Mesothelial cell of epicardium (in vitro differentiated cells): ENCODE data around the gene CHRNA7. TPM values are rescaled to one million over a fixed set of nuclear protein-coding genes. Genes with fewer than 3 reads are reported as not detected.

ENCODE experiments used
- DNase-seq, 2 experiments: peaks; one replicate each; pipeline ENCODE4 v3.0.0; 2021; ENCODE audit warnings: low spot score in 2 of 2; ENCODE audit not compliant: unreplicated experiment in 2 of 2
- H3K27ac Mint-ChIP-seq: 2 replicates; pipeline ENCODE4 v1.8.0; 2021; ENCODE audit warnings: mixed read lengths
- H3K27me3 Mint-ChIP-seq: 2 replicates; pipeline ENCODE4 v1.8.0; 2021; ENCODE audit warnings: low read depth, mixed read lengths
- H3K36me3 Mint-ChIP-seq: 2 replicates; pipeline ENCODE4 v1.8.0; 2021; ENCODE audit warnings: mixed read lengths
- H3K4me1 Mint-ChIP-seq: 2 replicates; pipeline ENCODE4 v1.8.0; 2021; ENCODE audit warnings: mixed read lengths
- H3K4me3 Mint-ChIP-seq: 2 replicates; pipeline ENCODE4 v1.8.0; 2021; ENCODE audit warnings: mild to moderate bottlenecking, moderate library complexity, mixed read lengths
- H3K9me3 Mint-ChIP-seq: 2 replicates; pipeline ENCODE4 v1.8.0; 2021; ENCODE audit warnings: mixed read lengths
- total RNA-seq: library from RNA; stranded (reverse); gene quantifications from 3 replicates; pipeline ENCODE4 v1.2.1, GENCODE V29; 2021
- TF ChIP-seq, protein P1 (sequence below): fragments of 200-600 bp; sonication (generic); IDR thresholded peaks from one replicate; pipeline ENCODE4 v1.5.0; 2021; ENCODE audit warnings: antibody characterized with exemption; ENCODE audit not compliant: unreplicated experiment

The CHRNA7 gene
- total RNA-seq, 1 donor from 2014 or later: 3.0 TPM

DNA sequence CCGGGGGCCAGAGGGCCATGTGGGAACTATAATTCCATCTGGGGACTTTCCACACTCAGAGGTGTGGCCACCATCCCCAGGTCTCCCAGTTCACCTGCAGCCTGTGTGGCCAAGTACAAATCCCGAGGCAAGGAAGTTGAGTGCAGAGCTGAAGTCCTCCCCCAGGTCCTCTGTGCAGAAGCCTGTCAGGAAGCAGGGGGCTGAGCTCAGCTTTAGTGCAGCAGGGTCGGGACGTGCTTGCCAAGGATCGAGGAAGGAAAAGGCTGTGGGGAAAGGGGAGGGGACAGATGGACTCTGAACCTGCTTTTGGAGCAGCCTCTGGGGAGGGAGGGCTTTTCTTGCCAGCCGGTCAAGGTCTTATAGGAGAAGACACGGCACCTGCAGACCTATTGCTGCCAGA, 67.7 kb downstream of the CHRNA7 start:
- Mint-ChIP-seq H3K27me3 (peaks cover 52% of the 10 kb centered on the region), H3K4me1 (peaks cover 7% of the 10 kb centered on the region), H3K9me3 (no peaks in the 10 kb centered on the region), H3K36me3 (no peaks in the 10 kb centered on the region), H3K27ac (no peak overlapping the region), H3K4me3 (no peak overlapping the region)
- TF ChIP-seq, protein P1, sequence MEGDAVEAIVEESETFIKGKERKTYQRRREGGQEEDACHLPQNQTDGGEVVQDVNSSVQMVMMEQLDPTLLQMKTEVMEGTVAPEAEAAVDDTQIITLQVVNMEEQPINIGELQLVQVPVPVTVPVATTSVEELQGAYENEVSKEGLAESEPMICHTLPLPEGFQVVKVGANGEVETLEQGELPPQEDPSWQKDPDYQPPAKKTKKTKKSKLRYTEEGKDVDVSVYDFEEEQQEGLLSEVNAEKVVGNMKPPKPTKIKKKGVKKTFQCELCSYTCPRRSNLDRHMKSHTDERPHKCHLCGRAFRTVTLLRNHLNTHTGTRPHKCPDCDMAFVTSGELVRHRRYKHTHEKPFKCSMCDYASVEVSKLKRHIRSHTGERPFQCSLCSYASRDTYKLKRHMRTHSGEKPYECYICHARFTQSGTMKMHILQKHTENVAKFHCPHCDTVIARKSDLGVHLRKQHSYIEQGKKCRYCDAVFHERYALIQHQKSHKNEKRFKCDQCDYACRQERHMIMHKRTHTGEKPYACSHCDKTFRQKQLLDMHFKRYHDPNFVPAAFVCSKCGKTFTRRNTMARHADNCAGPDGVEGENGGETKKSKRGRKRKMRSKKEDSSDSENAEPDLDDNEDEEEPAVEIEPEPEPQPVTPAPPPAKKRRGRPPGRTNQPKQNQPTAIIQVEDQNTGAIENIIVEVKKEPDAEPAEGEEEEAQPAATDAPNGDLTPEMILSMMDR: no peak
- no peak for DNase-seq

DNA sequence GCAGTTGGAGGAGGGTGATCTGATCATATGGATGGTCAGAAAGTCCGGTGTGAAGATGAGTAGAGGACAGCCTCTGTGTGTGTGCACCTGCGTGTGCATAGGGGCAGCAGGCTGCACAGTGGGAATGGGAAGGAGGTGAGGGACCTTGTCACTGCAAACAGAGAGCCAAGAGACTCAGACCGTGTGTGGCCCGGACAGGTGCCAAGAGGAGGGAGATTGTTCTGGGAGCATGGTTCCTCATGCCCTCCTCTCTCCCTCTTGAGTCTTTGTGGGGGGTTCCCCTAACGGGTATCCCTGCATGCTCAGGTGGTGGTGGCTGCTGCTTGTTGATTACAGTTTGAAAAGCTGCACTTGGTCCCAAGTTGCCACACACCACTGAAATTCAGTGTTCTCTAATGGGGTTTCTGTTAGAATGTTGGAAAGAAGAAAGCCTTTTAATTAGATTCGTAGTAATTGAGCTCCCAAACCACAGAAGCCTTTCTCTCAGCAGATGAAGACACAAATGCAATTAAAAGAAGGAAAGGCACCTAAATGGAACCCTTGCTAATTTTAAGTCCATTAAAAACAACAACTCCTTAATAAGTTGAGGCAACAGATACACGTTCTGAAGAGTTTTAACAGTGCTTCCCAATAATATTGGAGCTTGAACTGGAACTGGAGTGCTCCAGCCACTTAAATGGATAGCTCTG, 68.9 kb downstream of the CHRNA7 start:
- Mint-ChIP-seq H3K4me1 (peaks cover 7% of the 10 kb centered on the region), H3K27ac (no peak overlapping the region)
- TF ChIP-seq, protein P1: no peak

DNA sequence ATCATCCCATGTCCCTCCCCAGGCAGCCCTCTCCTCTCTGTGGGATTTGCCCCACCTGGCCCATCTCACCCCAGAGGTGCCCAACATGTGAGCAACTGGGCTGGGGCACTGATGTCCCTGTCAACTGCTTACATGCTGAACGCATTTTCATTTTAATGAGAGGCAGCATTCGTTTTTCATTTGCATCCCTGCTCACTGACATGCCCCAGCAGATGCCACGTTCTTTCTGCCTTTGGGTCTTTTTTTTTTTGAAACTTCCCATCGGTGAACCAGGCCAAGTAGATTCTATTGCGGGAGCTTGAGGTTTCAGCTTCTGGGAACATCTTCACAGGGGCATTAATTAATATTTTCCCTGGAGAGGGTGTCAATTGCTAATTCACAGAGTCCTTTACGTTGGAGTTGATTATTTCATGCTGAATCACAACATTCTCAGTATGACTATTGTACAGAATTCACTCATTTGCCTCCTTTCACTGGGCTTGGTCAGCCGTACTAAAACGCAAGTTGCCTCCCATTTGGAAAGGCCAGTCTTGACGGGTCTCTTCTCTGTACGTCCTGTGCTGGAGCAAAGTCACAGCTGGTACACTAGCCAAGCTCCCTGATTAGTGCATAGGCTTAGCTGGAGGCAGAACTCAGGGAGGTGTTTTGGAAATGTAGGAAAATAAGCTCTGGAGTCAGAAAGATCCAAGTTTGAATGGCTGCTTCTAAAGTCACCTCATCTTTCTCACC, 69.8 kb downstream of the CHRNA7 start:
- H3K9me3 Mint-ChIP-seq: no peaks in the 10 kb centered on the region
- no peak overlapping the region for H3K27ac Mint-ChIP-seq
- H3K27me3 Mint-ChIP-seq: peaks cover 57% of the 10 kb centered on the region
- TF ChIP-seq, protein P1: no peak
- peaks cover 7% of the 10 kb centered on the region for H3K4me1 Mint-ChIP-seq
- no peak for DNase-seq
- no peak overlapping the region for H3K4me3 Mint-ChIP-seq
- H3K36me3 Mint-ChIP-seq: no peaks in the 10 kb centered on the region

More for the DNA sequence above, 68.9 kb downstream of the CHRNA7 start:
- no peak for DNase-seq
- Mint-ChIP-seq H3K9me3 (no peaks in the 10 kb centered on the region), H3K4me3 (no peak overlapping the region), H3K27me3 (peaks cover 55% of the 10 kb centered on the region), H3K36me3 (no peaks in the 10 kb centered on the region)

DNA sequence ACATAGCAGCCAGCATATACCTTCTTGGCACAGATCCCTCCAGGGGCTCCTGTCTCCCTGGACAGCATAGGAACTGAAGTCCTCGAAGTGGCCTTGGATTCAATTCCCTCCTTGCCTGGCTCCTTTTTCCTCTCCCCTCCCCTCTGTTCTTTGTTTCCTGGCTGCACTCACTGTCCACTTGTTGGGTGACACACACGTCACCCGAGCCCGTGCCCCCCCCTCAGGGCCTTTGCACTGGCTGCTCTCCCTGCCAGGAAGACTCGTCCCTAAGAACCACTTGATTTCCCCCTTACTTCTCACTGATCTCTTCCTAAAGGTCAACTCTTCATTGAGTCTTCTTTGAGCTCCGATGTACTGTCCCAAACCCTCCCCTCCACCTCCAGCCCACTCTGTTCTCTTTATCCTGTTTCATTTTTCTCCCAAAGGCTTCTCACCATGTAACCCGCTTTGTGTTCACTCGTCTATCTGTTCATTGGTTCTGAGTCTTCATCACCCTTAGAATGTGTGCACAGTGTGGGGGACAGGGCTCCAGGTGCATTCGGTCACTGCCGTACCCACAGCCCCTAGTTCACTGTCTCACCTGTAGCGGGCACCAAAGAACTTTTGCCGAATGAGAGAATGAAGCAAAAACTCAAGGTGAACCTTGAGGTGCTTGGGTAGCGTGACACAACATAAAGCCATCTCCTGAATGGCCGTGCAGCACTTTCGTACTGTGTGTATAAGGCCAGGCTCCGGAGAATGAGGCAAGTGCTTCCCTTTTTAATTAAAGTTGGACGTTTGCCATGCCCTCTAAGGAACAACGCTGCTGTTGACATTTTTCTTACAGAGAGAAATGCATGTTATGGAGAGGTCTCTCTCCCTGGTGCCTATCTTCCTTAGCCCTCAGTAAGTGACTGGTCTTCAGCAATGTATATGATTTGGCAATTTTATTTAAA, 74.0 kb downstream of the CHRNA7 start:
- H3K4me3 Mint-ChIP-seq: no peak overlapping the region
- H3K27ac Mint-ChIP-seq: no peak overlapping the region
- no peaks in the 10 kb centered on the region for H3K36me3 Mint-ChIP-seq
- H3K4me1 Mint-ChIP-seq: no peaks in the 10 kb centered on the region
- DNase-seq: no peak
- no peaks in the 10 kb centered on the region for H3K9me3 Mint-ChIP-seq
- H3K27me3 Mint-ChIP-seq: peaks cover 29% of the 10 kb centered on the region
- TF ChIP-seq, protein P1: no peak
